GM18907 (cell line): ENCODE measurements around the gene CCDC92B.

Experiments used
- ATAC-seq: cut with Tn5 transposase; IDR thresholded peaks from one replicate; pipeline ENCODE4 v1.9.1; 2021; ENCODE audit warnings: mild to moderate bottlenecking, moderate library complexity; ENCODE audit not compliant: unreplicated experiment

Gene CCDC92B

DNA sequence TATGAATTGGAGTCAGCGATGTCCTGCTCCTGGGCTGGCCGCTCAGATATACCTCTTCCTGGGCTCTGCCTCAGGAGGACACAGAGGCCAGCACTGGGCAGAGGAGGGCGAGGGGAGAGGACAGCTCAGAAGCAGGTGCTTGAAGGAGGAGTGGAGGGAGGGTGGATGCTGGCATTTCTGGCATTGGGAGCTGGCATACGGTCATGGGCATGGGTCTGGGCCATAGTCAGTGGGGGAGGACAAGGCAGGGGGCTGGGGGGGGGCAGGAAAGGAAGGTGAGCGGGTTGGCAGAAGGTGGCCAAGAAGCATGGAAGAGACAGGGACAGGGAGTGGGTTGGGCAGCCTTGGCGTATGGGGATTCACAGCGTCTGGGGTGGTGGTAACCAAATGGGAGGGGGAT is 30.1 kb upstream of the CCDC92B start:
- ATAC-seq = no peak

- ATAC-seq = no peak
Measured at GRCh38 chr17:2778489-2778888, 29.0 kb upstream of the CCDC92B start.

DNA sequence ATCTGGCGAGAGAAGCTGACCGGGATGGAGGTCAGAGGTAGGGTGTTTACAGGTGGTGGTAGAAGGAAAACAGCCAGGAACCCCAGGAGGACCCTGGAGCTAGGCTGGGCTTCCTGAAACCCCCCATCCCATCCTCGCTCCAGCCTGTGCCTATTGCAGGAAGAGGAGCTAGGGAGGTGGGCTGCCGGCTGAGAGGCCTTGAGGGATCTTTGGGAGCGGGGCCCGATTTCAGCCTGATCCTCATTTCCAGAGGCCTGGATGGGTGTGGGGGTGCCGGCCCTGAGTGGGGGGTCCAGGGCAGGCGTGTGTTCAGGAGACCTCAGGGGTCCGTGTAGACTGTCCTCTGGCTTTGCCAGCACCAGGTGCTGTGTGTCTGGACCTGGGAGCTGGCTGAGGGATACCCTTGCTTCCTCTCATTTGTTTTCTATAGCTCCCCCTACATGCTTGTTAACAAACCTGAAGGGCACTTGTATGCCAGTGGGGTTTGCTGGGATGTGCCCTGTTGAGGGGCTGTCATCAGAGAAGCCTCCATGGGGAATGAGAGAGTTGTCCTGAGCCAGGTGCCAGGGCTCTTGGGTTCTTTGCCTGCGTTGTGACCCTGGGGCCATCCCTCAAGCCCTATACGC is 27.9 kb upstream of the CCDC92B start:
- no peak for ATAC-seq

GRCh38 chr17:2776589-2777241 is 27.3 kb upstream of the CCDC92B start:
- ATAC-seq = no peak

DNA sequence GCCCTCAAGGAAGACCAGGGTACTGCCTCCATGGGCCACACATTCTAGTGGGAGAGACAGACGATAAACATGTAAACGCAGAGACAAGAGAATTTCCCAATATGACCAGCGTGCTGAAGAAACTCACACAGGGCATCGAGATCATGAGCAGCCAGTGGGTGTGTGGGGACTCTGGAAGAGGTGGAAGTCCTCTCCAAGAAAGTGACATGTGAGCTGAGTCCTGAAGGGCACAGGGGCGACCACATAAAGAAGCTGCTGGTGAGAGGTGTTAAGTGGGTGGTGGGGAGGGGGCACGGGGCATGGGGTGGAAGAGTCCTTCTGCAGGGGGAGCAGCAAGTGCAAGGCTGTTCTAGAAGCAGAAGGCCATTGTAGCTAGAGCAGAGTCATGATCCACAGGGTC is 25.8 kb upstream of the CCDC92B start:
- no peak for ATAC-seq

DNA sequence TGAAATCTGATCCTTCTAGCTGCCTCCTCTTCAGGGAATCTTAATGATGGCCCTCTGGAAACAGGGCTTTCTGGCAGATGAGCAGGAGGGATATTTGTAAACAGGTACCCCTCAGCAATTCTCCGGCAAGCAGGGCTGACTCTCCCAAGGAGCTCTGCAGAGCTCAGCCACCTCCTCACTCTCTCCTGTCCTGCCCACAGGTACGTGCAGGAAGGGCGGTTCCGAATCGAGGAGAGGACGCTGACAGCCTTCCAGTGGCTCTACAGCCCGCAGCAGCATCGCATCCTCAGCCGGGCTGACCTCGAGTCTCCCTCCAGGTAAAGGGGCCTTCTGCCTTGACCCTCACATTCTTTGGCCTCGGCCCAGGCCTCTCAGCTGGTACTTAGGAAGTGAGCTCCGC is 20.7 kb upstream of the CCDC92B start:
- no peak for ATAC-seq

DNA sequence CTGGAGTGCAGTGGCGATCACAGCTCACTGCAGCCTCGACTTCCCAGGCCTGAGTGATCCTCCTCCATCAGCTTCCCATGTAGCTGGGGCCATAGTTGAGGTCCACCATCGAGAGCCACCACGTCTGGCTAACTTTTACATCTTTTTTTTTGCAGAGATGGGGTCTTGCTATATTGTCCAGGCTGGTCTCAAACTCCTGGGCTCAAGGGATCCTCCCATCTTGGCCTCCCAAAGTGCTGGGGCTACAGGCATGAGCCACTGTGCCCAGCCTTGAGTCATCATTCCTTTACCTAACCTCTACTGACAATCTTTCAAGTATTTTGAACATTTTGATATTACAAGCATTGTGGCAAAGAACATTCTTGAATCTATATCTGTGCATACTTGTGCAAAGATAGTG is 9.4 kb upstream of the CCDC92B start:
- ATAC-seq = no peak

DNA sequence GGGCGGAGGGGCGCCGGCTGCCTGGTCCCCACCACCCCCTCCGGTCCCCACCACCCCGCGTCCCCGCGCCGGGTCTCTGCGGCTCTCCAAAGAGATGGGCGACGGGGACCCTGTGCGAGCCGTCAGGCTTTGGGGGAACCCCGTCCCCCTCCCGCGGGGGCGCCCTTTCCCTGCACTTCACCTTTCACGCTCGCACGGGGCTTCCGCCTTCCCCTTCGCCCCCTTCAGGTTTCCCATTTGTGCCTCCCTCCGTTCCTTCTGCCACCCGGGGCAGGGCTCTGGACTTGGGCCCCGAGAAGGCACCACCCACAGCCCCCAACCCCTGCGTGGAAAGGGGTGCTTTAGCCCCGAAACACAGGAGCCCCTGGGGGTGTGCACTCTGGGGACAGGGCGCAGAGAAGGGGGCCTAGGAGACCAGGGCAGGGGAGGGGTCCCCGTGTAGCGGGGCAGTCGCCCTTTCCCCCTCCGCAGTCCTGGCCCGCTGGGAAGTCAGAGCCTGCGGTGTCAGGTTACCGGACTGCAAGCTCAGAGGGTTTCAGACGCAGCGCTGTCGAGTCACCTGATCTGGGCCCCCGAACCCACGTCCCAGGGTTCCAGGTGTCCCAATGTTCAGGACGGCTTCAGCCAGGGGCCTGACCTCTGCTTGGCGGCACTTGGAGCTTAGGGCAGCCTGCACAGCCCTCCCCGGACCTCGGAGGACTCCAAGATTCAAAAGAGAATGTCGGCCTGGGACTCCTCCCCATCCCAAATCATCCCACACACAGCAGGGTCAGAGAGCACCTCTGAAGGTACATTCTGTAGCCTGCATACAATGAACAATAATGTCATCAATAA is 6.7 kb upstream of the CCDC92B start:
- ATAC-seq = no peak

GRCh38 chr17:2751491-2751890 is 2.0 kb upstream of the CCDC92B start:
- ATAC-seq = no peak

GRCh38 chr17:2750721-2751120 is 1.3 kb upstream of the CCDC92B start:
- ATAC-seq = no peak

- no peak for ATAC-seq
Measured at GRCh38 chr17:2749784-2750181, 331 bp upstream of the CCDC92B start.

DNA sequence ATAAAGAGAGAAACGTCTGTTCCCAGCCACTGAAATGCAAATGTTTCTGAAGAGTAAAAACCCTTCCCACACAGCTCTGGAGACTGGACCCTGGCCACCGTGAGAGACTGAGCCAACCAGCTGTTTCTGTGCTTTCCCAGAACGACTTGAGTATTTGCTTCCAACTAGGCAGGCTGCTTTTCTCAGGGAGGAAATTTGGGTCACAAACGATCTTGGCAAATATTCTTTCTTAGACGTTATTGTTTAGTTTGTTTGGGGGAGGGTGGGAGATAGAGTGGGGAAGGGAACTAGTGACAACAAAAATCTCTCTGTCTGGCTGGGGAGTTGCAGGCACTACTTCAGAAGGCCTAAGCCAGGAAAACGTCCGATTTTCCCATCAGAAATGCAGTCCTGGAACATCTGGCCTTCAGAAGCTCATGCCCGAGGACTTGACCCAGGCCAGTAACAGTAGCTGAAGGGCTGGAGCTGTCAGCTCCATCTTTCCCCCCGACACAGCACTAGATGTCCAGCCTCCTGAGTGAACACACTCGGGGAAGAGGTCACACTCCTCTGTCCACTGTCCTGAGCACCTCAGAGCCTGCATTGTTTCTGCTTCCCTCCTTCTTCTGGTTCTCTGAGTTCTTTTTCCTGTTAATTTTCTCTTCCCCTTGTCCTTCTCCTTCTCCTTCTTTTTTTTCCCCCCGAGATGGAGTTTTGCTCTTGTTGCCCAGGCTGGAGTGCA is 4.0 kb downstream of the CCDC92B start:
- no peak for ATAC-seq

DNA sequence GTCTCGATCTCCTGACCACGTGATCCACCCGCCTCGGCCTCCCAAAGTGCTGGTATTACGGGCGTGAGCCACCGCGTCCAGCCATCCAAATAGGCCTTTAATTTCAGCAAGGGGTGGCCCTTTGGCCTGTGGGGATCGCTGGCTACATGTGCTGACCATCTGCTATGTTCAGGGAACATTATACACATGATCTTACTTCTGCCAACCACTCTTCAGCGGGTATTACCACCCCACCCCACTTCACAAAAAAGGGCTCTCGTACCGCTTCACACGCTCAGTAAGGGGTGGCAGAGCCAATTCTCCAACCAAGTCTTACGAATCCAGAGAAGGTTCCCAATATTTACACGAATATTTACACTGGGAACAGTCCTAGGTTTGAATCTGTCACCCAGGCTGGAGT is 11.8 kb downstream of the CCDC92B start:
- ATAC-seq = no peak

DNA sequence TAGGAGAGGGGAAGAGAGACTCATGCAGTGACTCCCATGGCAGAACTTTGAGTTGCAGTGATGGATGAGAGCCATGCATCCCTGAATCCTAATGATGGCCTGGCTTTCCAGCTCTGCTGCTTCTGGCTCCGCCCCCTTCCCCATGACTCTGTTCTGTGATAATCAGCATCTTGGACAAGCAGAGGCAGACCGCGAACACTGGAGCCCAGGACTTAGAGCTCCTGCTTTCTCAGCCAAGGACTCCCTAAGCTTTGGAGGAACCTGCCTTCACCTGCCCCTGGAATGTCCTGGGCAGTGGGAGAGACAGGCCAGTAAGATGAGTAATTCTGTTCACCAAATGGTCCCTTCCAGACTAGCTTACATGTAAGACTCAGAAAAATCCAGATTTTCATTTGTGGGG is 12.5 kb downstream of the CCDC92B start:
- ATAC-seq = no peak

DNA sequence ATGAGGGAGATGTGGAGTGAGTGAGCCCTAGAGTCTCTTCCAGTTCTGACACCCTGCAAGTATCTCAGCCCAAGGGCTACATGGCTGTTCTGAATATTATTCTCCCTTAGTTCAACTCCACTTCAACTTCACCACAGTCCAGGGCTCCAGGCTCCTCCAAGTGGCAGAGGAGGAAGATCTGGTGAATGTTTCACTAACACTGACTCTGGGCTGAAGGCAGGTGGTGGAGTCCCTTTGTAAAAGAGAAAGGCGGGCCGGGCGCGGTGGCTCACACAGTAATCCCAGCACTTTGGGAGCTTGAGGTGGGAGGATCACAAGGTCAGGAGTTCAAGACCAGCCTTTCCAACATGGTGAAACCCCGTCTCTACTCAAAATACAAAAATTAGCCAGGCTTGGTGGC is 13.6 kb downstream of the CCDC92B start:
- ATAC-seq = no peak

- ATAC-seq = no peak
Measured at GRCh38 chr17:2734939-2735338, 14.5 kb downstream of the CCDC92B start.

GRCh38 chr17:2731807-2732206 is 17.6 kb downstream of the CCDC92B start:
- ATAC-seq = no peak

GRCh38 chr17:2730764-2731353 is 18.6 kb downstream of the CCDC92B start:
- no peak for ATAC-seq

DNA sequence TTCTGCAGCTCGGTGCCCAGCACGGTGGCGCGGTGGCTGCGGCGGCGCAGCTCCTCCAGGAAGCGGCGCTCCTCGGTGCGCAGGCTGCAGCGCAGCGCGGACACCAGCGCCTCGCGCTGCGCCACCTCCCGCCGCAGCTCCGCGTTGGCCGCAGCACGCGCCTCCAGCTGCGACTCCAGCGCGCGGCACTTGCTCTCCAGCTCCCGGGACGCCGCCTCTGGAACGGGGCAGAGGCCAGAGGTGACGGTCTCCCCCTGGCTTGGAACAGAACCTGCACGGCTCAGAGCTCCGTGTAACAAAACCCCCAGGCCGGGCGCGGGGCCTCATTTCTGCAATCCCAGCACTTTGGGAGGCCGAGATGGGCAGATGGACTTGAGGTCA is 24.7 kb downstream of the CCDC92B start:
- ATAC-seq = no peak

- no peak for ATAC-seq
Measured at GRCh38 chr17:2723997-2724783, 25.3 kb downstream of the CCDC92B start.
